ENCODE results near the gene PDGFRB.

DNA sequence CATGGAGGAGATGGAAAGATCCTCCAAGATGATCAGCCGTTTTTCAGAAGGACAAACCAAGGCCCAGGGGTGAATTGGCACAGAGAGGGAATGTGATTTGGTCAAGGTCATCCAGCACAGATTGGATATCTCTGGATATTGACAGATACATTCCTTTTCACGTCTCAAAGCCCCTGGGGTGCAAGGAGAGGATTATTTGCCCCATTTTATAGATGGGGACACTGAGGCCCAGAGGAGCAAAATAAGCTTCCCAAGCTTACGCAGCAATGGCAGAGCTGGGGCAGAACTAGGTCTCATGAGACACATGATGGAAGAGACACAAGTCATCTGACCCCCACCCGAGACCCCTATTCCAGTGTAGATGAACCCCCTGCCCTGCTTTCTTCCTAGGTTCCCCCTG, 895 bp upstream of the PDGFRB start:
- TF ChIP-seq, protein P1, sequence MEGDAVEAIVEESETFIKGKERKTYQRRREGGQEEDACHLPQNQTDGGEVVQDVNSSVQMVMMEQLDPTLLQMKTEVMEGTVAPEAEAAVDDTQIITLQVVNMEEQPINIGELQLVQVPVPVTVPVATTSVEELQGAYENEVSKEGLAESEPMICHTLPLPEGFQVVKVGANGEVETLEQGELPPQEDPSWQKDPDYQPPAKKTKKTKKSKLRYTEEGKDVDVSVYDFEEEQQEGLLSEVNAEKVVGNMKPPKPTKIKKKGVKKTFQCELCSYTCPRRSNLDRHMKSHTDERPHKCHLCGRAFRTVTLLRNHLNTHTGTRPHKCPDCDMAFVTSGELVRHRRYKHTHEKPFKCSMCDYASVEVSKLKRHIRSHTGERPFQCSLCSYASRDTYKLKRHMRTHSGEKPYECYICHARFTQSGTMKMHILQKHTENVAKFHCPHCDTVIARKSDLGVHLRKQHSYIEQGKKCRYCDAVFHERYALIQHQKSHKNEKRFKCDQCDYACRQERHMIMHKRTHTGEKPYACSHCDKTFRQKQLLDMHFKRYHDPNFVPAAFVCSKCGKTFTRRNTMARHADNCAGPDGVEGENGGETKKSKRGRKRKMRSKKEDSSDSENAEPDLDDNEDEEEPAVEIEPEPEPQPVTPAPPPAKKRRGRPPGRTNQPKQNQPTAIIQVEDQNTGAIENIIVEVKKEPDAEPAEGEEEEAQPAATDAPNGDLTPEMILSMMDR (IDR thresholded peaks at IDR 0.05) = no peak
- TF ChIP-seq POLR2A (IDR thresholded peaks at IDR 0.05) = no peak
